Astrocyte of the spinal cord (primary cell): ENCODE measurements around the gene MUC13.
A peak's percentile ranks its signal among the peaks of the same experiment; 100 is the strongest.

Experiments
- DNase-seq: peaks from one replicate; pipeline ENCODE4 v3.0.0; 2011; ENCODE audit warnings: low read depth, low spot score
- H3K4me3 ChIP-seq: 2 replicates; pipeline ENCODE4 v1.5.1; 2011; ENCODE audit warnings: low read depth, mild to moderate bottlenecking, low read length, moderate library complexity
- in situ Hi-C: cut with HindIII; loops from 2 replicates; pipeline ENCODE4 v1.10.0; 2017; ENCODE audit warnings: low sequenced_read_pairs
- TF ChIP-seq, protein P1 (sequence below): IDR thresholded peaks from 2 replicates; pipeline ENCODE4 v1.5.1; 2012; ENCODE audit warnings: low read depth, mild to moderate bottlenecking, low read length, inconsistent platforms

The MUC13 gene

DNA sequence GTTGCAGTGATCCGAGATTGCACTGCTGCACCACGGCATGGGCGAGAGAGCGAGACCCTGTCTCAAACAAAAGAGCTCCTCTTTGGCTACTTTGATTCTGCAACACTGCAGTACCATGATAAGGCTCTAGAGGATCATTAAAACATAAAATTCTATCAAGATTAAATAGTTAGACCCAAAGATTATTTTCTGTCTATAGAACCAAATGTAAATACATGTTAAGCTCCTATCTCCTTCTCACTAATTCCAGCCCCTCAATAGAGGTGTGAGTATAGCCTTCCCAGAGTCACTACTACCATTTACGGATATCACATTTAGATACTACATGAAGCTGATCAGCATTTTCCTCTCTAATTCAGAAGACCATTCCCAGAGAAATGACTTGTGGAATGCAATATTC, 4.3 kb upstream of the MUC13 start:
- in situ Hi-C loops, result no loop called here

GRCh38 chr3:124937049-124937448, 2.5 kb upstream of the MUC13 start:
- in situ Hi-C loops, result no loop called here
- no peak overlapping the region for H3K4me3 ChIP-seq
- no peak for DNase-seq
- TF ChIP-seq, protein P1, sequence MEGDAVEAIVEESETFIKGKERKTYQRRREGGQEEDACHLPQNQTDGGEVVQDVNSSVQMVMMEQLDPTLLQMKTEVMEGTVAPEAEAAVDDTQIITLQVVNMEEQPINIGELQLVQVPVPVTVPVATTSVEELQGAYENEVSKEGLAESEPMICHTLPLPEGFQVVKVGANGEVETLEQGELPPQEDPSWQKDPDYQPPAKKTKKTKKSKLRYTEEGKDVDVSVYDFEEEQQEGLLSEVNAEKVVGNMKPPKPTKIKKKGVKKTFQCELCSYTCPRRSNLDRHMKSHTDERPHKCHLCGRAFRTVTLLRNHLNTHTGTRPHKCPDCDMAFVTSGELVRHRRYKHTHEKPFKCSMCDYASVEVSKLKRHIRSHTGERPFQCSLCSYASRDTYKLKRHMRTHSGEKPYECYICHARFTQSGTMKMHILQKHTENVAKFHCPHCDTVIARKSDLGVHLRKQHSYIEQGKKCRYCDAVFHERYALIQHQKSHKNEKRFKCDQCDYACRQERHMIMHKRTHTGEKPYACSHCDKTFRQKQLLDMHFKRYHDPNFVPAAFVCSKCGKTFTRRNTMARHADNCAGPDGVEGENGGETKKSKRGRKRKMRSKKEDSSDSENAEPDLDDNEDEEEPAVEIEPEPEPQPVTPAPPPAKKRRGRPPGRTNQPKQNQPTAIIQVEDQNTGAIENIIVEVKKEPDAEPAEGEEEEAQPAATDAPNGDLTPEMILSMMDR, result no peak

More for the DNA sequence above, 4.3 kb upstream of the MUC13 start:
- DNase-seq, result no peak
- TF ChIP-seq, protein P1, result no peak
- H3K4me3 ChIP-seq, result no peak overlapping the region

DNA sequence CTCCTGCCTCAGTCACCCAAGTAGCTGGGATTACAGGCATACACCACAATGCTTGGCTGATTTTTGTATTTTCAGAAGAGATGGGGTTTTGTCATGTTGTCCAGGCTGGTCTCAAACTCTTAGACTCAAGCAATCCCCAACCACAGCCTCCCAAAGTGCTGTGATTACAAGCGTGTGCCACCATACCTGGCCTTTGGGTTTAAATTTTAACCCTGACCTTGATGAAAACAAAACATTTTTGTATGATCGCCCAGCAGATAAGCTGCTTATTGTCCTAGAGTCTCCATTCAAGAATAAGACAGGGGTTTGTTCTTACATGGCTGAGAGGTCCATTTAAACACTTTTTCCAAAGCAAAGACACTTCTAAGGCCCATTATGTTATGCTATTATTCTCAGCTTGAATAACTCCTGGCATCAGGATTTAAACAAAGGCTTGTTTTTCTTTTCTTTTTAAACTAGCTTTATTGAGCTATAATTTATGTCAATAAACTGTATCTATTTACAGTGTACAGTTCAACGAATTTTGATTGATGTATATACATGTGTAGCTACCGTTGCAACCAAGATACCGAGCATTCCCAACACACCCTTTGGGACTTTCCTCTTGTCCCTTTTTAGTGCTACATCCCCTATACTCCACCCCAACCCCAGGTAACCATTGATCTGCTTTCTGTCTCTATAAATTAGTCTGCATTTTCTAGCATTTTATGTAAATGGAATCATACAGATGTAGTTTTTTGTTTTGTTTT, 1.4 kb upstream of the MUC13 start:
- DNase-seq, result no peak
- TF ChIP-seq, protein P1, result no peak
- no peak overlapping the region for H3K4me3 ChIP-seq
- in situ Hi-C loops, result no loop called here

GRCh38 chr3:124935264-124935663, 713 bp upstream of the MUC13 start:
- in situ Hi-C loops, result no loop called here
- no peak for DNase-seq
- TF ChIP-seq, protein P1, result no peak
- H3K4me3 ChIP-seq, result no peak overlapping the region

DNA sequence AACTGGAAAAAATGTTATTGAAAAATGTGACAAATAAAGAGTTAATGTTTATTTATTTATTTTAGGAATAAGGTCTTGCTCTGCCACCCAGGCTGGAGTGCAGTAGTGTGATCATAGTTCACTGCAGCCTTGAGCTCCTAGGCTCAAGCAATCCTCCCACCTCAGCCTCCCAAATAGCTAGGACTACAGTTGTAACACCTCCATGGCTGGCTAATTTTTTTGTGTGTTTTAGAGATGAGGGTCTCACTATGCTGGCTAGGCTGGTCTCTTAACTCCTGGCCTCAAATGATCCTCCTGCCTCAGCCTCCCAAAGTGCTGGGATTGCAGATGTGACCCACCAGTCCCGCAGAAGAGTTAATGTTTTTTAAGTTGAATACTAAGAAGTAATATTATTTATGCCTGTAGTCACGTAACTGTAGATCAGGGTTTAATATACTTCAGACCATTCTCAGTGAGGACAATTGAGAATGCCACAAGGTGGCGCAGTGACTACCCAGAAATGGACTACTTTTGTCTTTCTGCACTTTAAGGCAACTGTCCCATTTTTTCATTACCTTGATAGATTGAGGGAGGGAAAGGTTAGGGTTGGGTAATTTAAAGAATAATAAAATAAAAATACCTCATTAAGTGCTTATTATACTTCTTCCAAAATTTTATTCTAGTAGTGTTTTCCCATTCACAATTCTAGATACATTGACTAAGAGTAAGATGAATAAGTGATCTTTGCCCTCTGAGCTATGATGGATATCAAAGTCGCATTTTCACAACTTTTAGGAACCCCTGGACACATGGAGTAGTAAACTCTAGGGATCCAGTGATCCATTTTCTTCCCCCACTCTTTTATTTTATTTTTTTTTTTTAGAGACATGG, 6.0 kb downstream of the MUC13 start:
- in situ Hi-C loops, result no loop called here
- TF ChIP-seq, protein P1, result peak; percentile 76
- DNase-seq, result peak; percentile 72
- H3K4me3 ChIP-seq, result no peak overlapping the region

DNA sequence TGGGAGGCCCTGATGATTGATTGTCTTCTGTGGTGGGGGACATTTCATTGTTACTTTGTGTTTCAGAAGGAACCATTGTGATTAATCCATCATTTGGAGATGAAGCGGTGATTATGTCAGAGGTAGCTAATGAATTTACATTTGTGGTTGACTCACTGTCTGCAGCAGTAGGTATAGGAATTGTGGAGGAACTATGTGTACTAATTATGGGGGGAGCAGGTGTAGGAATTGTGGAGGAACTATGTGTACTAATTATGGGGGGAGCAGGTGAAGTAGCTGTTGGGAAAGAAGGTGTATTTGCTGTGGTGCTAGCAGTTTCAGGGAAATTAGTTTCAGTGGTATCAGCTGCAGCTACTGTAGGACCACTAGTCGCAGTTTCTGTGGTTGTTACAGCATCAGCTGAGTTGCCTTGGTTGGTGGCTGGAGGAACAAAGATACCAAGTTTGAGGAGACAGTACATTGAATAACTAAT, 6.9 kb downstream of the MUC13 start:
- H3K4me3 ChIP-seq, result no peak overlapping the region
- in situ Hi-C loops, result no loop called here
- TF ChIP-seq, protein P1, result no peak
- DNase-seq, result no peak
